Measurements from ENCODE around the gene TTC22. TPM values are rescaled to one million over a fixed set of nuclear protein-coding genes. Genes with fewer than 3 reads are reported as not detected.

Gene TTC22
- total RNA-seq, 2 experiments from 2014 or later = 19.8 to 20.9 TPM

DNA sequence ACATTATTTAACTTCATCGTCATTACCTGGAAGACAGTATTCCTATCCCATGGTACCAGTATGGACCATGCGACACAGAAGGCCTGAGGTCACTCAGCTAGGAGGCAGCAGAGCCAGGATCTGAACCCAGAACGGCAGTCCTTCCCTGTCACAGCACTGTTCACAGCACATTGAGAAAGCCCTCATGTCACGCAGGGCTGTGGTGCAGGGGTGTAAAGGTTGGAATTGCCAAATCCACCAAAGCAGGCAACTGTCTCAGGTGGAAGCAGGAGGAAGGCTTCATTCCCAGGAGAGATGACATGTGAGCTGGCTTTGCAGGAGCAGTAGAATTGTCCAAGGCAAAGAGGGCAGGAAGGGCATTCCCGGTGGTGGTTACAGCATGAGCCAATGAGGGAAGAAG lies 9.9 kb upstream of the TTC22 start:
- peaks cover 3% of the 10 kb centered on the region for H3K27me3 Mint-ChIP-seq
- POLR2A ChIA-PET = no interaction called here
- no peak overlapping the region for H3K27ac Mint-ChIP-seq
- peak; percentile 14 for DNase-seq
- CTCF ChIA-PET = interaction anchor here (1.0 to 7.0 kb wide), 5 partner anchors 11 to 139 kb away, joined by 3 to 49 read pairs (median 16); partner anchors contain the start of gene TTC22
- peaks cover 71% of the 10 kb centered on the region for H3K4me1 Mint-ChIP-seq
- no peaks in the 10 kb centered on the region for H3K9me3 Mint-ChIP-seq
- no peak overlapping the region for H3K4me3 Mint-ChIP-seq
- no peaks in the 10 kb centered on the region for H3K36me3 Mint-ChIP-seq (ENCODE audit: low read depth)

DNA sequence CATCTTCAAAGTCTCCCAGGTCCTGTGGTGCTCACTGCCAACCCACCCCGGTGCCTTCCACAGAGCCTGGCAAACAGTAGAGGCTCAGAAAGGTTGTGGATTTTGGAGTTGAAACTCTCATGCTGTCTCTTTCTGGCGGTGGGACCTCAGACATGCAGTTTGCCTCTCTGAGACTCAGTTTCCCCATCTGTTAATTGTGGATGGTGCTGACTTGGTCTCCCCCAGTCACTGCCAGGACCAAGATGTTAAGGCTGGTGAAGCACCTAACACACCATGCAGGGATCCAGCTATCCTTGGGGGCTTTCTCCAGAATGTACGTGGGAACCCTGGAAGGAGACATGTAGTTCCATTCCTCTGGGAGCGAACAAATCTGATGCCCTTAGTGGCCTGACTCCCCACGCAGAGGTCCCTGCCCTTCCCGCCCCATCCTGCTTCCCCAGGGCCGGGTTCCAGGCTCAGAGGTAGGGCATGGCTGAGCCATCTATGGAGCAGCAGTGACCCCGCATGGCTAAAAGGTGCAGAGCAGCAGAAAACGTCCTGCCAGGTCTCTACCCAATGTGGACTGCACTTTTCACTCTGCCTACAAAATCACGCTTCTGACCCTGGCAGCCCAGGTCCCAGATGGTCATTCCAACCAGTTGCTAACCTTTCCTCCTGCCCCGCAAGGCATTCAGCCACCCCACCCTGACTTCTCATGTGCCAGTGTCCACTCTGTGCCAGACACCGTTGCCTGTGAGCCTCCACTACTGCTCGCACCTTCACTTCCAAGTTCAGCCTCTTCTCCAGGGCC lies 9.2 kb upstream of the TTC22 start:
- Mint-ChIP-seq H3K36me3 (ENCODE audit: low read depth) (no peaks in the 10 kb centered on the region), H3K4me3 (no peak overlapping the region), H3K4me1 (peaks cover 75% of the 10 kb centered on the region), H3K9me3 (no peaks in the 10 kb centered on the region), H3K27ac (no peak overlapping the region), H3K27me3 (peaks cover 3% of the 10 kb centered on the region)
- ChIA-PET POLR2A (interaction anchor here (1.4 kb wide), 1 partner anchor 9 kb away, joined by 5 read pairs; the partner anchor contains the start of gene TTC22), CTCF (interaction anchor here (0.6 to 7.0 kb wide), 15 partner anchors 10 to 326 kb away, joined by 3 to 49 read pairs (median 4); partner anchors contain the start of gene TTC22)
- peak; percentile 81 for DNase-seq

DNA sequence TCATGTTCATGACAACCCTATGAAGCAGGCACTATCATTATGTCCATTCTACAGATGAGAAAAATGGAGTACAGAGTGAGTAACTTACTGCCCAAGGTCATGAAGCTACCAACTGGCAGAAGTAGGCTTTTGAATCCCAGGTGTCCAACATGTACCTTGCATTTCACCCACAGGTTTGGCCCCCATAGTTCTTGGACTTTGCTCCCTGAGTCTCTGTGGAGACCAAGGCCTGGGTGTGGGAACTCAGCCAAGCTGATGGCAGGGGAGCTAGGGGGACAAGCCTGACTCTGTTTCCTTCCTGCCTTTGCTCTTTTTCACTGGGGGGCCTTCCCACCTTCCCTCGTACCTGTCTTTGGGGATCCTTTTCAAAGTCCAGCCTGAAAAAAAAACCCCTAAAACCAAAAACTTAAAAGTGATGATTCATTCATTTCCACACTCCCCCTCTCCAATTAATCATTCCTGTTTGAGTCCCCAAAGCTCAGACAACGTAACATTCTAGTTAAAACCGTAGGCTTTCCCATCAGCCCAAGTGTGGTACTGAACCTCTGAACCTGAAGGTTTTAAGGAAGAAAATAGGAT lies 8.5 kb upstream of the TTC22 start:
- peaks cover 83% of the 10 kb centered on the region for H3K4me1 Mint-ChIP-seq
- H3K27me3 Mint-ChIP-seq = peaks cover 3% of the 10 kb centered on the region
- DNase-seq = peak; percentile 15
- no peaks in the 10 kb centered on the region for H3K9me3 Mint-ChIP-seq
- CTCF ChIA-PET = interaction anchor here (0.6 to 7.0 kb wide), 15 partner anchors 9 to 327 kb away, joined by 3 to 49 read pairs (median 4); partner anchors contain the start of gene TTC22
- H3K36me3 Mint-ChIP-seq (ENCODE audit: low read depth) = no peaks in the 10 kb centered on the region
- no peak overlapping the region for H3K4me3 Mint-ChIP-seq
- POLR2A ChIA-PET = interaction anchor here (1.4 kb wide), 1 partner anchor 8 kb away, joined by 5 read pairs; the partner anchor contains the start of gene TTC22
- no peak overlapping the region for H3K27ac Mint-ChIP-seq

DNA sequence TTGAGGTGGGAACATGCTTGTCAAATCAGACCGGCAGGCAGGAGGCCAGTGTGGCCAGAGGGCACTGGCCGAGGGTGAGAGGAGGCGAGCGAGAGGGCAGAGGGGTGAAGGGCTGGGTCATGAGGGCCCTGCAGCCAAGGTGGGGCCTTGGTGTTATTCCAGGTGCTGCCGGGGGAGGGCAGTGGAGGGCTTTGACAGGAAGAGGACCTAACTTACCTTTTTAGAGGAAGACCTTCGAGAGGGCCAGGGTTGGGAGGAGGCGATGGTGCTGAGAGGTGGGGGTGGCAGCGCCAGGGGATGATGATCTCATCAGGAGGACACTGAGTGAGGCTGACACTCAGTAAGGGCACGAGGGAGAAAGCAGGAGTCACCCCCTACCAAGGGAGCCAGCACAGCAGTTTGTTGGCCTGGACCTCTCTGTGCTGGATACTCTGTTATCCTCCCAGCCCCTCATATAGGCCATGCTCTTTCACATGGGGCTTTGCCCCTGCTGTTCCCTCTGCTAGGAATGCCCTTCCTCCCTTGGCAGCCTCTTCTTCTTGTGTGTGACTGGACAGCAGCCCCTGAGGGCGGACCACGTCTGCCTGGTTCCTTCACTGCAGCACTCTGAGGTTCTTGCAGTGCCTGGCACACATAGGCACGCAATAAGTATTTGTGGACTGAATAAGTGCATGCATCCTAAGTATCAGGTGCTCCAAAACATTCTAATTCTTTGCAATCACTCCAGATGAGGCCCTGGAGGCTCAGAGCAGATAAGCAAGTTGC lies 7.5 kb upstream of the TTC22 start:
- ChIA-PET POLR2A (interaction anchor here (1.4 kb wide), 1 partner anchor 7 kb away, joined by 5 read pairs; the partner anchor contains the start of gene TTC22), CTCF (interaction anchor here (1.1 to 7.0 kb wide), 4 partner anchors 8 to 136 kb away, joined by 3 to 49 read pairs (median 10); partner anchors contain the start of gene TTC22)
- peak; percentile 15 for DNase-seq
- peaks cover 3% of the 10 kb centered on the region for H3K27me3 Mint-ChIP-seq
- no peaks in the 10 kb centered on the region for H3K9me3 Mint-ChIP-seq
- H3K4me1 Mint-ChIP-seq = peaks cover 87% of the 10 kb centered on the region
- H3K4me3 Mint-ChIP-seq = no peak overlapping the region
- peak overlapping the region; percentile 26 for H3K27ac Mint-ChIP-seq
- no peaks in the 10 kb centered on the region for H3K36me3 Mint-ChIP-seq (ENCODE audit: low read depth)

DNA sequence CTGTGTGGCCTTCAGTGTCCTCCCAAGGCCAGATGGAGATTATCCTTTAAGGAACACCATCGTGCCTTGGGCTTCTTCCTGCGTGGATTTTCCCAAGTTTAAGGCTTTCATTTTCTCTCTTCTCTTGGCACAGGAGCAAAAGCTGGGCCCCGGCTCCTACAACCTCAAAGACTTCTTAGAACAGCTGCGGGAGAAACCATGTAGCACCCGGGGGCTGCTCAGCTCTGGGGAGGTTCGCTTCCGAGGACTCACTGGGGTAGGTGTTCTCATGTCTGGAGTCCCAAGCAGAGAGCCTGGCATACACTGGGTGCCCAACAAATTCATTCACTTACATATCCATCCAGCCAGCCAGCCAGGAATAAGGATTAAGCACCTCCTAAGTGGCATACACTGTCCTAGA lies 6.6 kb upstream of the TTC22 start:
- peak overlapping the region; percentile 81 for H3K27ac Mint-ChIP-seq
- POLR2A ChIA-PET = interaction anchor here (0.6 to 1.7 kb wide), 6 partner anchors 9 to 756 kb away, joined by 3 to 6 read pairs (median 4); no protein-coding TSS in a partner anchor
- no peaks in the 10 kb centered on the region for H3K9me3 Mint-ChIP-seq
- H3K36me3 Mint-ChIP-seq (ENCODE audit: low read depth) = no peaks in the 10 kb centered on the region
- no peak for DNase-seq
- peaks cover 3% of the 10 kb centered on the region for H3K27me3 Mint-ChIP-seq
- peaks cover 87% of the 10 kb centered on the region for H3K4me1 Mint-ChIP-seq
- CTCF ChIA-PET = interaction anchor here (0.6 to 2.0 kb wide), 9 partner anchors 7 to 319 kb away, joined by 3 to 13 read pairs (median 6); partner anchors contain the start of gene TTC4
- no peak overlapping the region for H3K4me3 Mint-ChIP-seq

DNA sequence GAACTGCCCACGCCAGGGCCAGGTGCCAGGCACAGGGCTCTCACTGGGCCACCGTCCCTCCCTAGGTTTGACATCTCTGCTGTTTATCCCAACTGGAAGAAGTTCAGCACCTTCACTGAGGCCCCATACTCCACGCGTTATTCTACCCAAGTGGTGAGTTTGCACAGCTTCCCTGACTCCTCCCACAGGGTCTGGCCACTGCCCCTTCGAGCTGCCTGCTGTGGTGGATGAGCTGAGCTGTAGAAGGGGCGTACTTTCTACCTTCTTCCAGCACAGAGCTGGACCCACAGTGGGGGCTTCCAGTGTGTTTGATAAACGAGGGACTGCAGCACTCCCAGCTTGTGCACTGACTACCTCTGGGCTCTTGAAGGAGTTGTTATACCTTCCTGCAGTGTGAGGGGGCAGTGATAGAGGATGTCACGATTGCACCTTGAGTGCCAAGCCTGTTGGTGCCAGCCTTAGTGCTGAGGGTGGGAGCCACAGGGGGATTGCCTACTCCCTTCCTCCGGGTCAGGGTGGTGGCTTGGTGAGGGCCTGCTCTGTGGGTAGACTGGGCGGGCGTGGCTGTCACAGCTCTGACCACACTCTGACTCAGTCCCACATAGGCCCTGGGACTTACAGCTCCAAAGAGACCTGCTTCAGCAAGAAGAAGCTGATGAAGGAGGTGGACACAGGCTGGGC lies 5.9 kb upstream of the TTC22 start:
- Mint-ChIP-seq H3K36me3 (ENCODE audit: low read depth) (no peaks in the 10 kb centered on the region), H3K27me3 (peaks cover 3% of the 10 kb centered on the region), H3K4me3 (no peak overlapping the region), H3K27ac (peak overlapping the region; percentile 81), H3K4me1 (peaks cover 80% of the 10 kb centered on the region), H3K9me3 (no peaks in the 10 kb centered on the region)
- CTCF ChIA-PET = interaction anchor here (0.6 to 2.0 kb wide), 10 partner anchors 8 to 626 kb away, joined by 3 to 13 read pairs (median 6); partner anchors contain the start of gene TTC4
- peak; percentile 80 for DNase-seq
- POLR2A ChIA-PET = interaction anchor here (0.6 to 1.7 kb wide), 10 partner anchors 8 to 755 kb away, joined by 3 to 6 read pairs (median 3); partner anchors contain the start of gene TTC4

DNA sequence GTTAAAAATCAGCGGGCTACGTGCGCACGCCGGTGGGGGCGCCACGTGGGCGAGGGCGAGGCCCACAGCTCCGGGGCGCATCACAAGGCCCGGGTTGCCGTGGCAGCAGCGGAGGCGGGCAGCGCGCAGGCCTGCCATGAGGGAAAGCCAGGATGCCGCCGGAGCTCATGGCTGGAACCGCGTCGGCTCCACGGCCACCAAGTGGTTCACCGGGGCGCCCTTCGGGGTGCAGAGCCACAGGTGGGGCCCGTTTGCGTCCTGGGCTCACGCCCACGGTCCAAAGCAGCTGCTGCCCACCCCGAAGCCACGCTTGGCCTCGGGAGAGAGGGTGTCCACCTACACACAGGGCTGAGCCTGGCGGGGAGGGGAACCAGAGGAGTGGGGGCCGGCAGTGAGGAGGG lies 4.9 kb upstream of the TTC22 start:
- no peak for DNase-seq
- H3K36me3 Mint-ChIP-seq (ENCODE audit: low read depth) = no peaks in the 10 kb centered on the region
- ChIA-PET CTCF (interaction anchor here (1.8 kb wide), 1 partner anchor 135 kb away, joined by 5 read pairs; no protein-coding TSS in a partner anchor), POLR2A (no interaction called here)
- H3K27me3 Mint-ChIP-seq = peaks cover 3% of the 10 kb centered on the region
- peaks cover 83% of the 10 kb centered on the region for H3K4me1 Mint-ChIP-seq
- H3K27ac Mint-ChIP-seq = peak overlapping the region; percentile 88
- no peak overlapping the region for H3K4me3 Mint-ChIP-seq
- H3K9me3 Mint-ChIP-seq = no peaks in the 10 kb centered on the region

DNA sequence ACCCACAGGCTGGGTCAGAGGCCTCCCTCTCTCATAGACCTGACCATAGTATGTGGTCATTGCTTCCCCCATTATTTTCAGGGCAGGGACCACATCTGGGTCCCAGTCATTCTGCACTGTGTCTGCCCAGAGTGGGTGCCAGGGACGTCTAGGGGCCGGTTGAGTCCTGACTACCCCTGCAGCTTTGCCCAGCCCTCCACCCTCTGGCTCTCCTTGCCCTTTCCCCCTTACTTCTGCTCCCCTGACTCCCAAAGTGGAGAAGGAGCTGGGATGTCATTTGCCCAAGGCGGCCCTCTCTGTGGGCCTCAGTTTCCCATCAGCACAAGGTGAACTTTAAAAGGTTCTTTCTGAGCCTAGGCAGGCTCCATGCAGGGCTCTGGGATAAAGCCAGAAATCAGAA lies 4.3 kb upstream of the TTC22 start:
- no peak overlapping the region for H3K4me3 Mint-ChIP-seq
- H3K36me3 Mint-ChIP-seq (ENCODE audit: low read depth) = no peaks in the 10 kb centered on the region
- H3K27me3 Mint-ChIP-seq = peaks cover under 1% of the 10 kb centered on the region
- H3K27ac Mint-ChIP-seq = peak overlapping the region; percentile 88
- no peak for DNase-seq
- no peaks in the 10 kb centered on the region for H3K9me3 Mint-ChIP-seq
- POLR2A ChIA-PET = interaction anchor here (1.3 to 1.4 kb wide), 2 partner anchors 10 to 754 kb away, joined by 3 to 5 read pairs; no protein-coding TSS in a partner anchor
- peaks cover 78% of the 10 kb centered on the region for H3K4me1 Mint-ChIP-seq
- CTCF ChIA-PET = interaction anchor here (1.8 kb wide), 1 partner anchor 134 kb away, joined by 5 read pairs; no protein-coding TSS in a partner anchor

DNA sequence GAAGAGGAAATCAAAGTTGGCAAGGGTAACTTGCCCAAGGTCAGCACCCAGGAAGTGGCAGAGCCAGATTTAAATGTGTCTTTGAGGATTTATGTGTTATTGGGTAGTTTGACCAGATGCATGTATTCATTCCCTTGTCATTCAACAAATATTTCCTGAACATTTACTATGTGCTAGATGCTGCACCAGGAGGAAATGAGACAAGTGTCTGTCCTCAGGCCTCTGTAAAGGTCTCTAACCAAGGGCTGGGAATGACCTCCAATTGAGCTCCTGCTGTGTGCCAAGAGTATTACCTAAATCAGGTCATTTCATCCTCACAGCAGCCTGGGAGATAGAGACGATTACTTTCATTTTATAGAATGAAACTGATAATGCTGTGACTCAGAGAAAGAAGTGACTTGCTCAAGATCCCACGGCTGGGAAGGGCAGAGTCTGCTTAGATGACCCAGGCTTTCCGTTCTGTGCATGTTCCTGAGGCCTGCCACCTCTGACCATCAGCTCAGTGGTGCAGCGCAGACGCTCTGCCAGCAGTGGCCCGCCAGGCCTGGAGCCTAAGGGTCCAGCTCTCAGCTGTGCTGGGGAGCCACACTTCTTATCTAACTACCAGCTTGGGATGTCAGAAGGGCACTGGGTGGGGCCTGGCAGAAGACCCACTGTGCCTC lies 3.5 kb upstream of the TTC22 start:
- H3K36me3 Mint-ChIP-seq (ENCODE audit: low read depth) = peaks cover 3% of the 10 kb centered on the region
- H3K4me1 Mint-ChIP-seq = peaks cover 76% of the 10 kb centered on the region
- no peaks in the 10 kb centered on the region for H3K27me3 Mint-ChIP-seq
- ChIA-PET POLR2A (interaction anchor here (1.3 to 1.8 kb wide), 4 partner anchors 9 to 753 kb away, joined by 3 to 7 read pairs (median 6); partner anchors contain the start of gene TTC4), CTCF (interaction anchor here (0.6 to 1.8 kb wide), 2 partner anchors 40 to 133 kb away, joined by 3 to 5 read pairs; partner anchors contain the start of gene PARS2)
- no peaks in the 10 kb centered on the region for H3K9me3 Mint-ChIP-seq
- peak overlapping the region; percentile 24 for H3K4me3 Mint-ChIP-seq
- DNase-seq = peak; percentile 51
- peak overlapping the region; percentile 88 for H3K27ac Mint-ChIP-seq

DNA sequence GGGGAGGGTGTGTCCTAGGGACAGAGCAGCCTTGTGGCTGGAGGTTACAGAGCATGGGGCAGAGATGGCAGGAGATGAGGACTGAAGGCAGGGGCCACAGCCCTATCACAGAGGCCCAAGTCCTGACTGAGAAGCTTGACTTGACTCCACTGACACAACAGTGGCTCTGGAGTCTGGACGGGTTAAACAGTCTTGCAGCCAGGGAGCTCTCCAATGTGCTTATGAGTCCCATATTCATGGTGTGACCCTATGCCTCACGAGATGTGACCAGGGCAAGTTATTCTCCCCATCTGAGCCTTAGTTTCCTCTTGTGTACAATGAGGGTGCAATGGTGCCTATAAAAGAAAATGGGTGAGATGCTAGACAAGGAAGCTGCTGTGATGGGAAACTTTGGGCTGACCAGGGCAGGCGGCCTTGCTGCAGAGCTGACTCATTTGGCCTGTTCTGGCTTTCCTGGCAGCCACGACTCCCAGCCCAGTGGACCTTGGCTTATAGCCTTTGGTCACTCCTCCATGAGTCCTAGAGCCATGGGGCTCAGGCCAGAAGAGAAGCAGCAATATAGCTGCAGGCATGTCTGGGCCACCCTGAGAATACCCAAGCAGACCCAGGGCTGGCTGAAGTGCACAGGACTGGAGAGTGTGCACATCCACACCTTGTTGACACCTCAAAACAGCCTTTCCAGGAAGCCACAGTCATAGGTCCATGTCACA lies 2.8 kb upstream of the TTC22 start:
- POLR2A ChIA-PET = interaction anchor here (1.4 to 1.8 kb wide), 3 partner anchors 9 to 752 kb away, joined by 5 to 7 read pairs (median 6); partner anchors contain the start of gene TTC4
- peaks cover 3% of the 10 kb centered on the region for H3K36me3 Mint-ChIP-seq (ENCODE audit: low read depth)
- no peaks in the 10 kb centered on the region for H3K9me3 Mint-ChIP-seq
- H3K4me1 Mint-ChIP-seq = peaks cover 78% of the 10 kb centered on the region
- H3K27me3 Mint-ChIP-seq = no peaks in the 10 kb centered on the region
- DNase-seq = peak; percentile 39
- peak overlapping the region; percentile 88 for H3K27ac Mint-ChIP-seq
- CTCF ChIA-PET = interaction anchor here (0.6 to 1.8 kb wide), 3 partner anchors 36 to 133 kb away, joined by 3 to 5 read pairs (median 3); partner anchors contain the start of gene PARS2
- peak overlapping the region; percentile 24 for H3K4me3 Mint-ChIP-seq

Data from activated CD4-positive, alpha-beta memory T cell treated with anti-CD3 and anti-CD28 coated beads, Interleukin-2, amount 10 ng/mL, durations not matched to agents 7 days and 5 days (primary cell).